Measurements from ENCODE around the gene C16orf54.

GRCh38 chr16:29774730-29775129 lies 28.9 kb upstream of the C16orf54 start:
- TF ChIP-seq, protein P1, sequence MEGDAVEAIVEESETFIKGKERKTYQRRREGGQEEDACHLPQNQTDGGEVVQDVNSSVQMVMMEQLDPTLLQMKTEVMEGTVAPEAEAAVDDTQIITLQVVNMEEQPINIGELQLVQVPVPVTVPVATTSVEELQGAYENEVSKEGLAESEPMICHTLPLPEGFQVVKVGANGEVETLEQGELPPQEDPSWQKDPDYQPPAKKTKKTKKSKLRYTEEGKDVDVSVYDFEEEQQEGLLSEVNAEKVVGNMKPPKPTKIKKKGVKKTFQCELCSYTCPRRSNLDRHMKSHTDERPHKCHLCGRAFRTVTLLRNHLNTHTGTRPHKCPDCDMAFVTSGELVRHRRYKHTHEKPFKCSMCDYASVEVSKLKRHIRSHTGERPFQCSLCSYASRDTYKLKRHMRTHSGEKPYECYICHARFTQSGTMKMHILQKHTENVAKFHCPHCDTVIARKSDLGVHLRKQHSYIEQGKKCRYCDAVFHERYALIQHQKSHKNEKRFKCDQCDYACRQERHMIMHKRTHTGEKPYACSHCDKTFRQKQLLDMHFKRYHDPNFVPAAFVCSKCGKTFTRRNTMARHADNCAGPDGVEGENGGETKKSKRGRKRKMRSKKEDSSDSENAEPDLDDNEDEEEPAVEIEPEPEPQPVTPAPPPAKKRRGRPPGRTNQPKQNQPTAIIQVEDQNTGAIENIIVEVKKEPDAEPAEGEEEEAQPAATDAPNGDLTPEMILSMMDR (IDR thresholded peaks at IDR 0.05): no peak
- TF ChIP-seq POLR2A (IDR thresholded peaks at IDR 0.05): no peak
